ENCODE data around the gene OBP2A.
"Not testable (repeated sequence)": the region's sequence is repeated elsewhere in the genome, so short reads cannot be mapped to it uniquely, and the experiment has no call there.

Gene OBP2A

DNA sequence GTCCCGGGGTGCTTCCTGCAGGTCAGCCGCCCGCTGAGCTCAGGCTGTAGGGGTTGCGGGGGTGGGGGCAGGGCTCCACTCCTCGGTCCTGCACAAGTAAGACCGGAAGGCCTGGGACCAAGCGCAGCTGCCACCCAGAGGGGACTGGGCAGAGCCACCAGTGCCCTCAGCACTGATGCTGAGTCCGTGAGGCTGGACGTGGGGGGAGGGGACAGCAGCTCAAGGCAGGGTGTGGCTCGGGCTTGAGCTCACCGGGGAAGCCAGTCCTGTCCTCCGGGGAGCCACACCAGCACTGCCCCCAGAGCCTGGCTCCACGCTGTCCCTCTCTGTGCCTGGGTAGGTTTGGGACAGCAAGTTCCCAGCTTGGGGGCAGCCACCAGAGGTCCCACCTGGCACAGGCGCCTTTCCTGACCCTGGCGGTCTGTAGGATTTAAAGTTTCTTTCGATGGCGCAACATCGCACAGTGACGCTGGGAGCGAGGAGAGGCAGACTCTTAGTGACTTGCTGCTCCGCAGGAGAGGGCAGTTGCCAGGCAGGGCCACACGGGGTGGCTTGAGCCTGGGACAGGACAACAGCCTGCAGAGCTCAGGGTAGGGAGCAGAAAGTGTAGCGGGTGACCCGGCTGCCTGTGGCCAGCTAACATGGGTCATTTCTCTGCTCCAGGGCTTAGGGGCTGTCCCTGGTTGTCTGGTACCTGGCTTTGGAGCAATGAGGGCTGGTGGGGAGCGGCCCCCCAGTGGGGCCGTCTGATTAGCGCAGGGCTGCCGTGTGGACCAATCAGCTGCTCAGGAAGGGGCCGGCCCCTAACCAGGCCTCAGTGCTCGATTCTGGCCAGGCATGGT lies 19.0 kb upstream of the OBP2A start:
- no peak for DNase-seq (ENCODE audit: low read depth)

DNA sequence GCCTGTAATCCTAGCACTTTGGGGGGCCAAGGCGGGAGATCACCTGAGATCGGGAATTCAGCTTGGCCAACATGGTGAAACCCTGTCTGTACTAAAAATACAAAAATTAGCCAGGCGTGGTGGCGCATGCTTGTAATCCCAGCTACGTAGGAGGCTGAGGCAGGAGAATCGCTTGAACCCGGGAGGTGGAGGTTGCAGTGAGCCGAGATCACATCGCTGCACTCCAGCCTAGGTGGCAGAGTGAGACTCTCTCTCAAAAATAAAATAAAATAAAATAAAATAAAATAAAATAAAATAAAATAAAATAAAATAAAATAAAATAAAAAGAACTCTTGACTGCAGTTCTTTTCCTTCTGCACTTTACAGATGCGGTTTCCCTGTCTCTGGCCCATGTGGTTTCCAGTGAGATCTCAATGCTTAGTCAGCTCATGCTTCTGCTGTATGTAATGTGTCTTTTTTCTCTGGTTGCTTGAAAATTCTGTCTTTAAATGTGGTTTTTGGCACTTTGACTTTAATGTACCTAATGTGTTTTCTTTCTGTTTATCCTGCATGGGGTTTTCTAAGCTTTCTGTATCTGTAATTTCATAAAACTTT lies 17.0 kb upstream of the OBP2A start:
- not testable (repeated sequence) for DNase-seq (ENCODE audit: low read depth)

DNA sequence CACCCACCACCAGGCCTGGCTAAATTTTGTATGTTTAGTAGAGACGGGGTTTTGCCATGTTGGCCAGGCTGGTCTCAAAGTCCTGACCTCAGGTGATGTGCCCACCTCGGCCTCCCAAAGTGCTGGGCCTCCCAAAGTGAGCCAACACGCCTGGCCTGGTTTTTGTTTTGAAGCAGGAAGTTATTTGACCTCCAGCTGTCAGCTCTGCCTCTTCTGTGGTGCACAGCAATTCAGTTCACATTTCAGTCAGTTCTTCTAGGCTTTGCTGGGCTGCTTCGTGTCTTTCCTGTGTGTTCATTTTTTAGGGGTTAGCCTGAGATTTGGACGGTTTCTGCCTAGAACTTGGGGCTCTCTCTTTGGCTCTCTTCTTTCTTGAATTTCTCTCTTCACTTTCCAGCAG lies 15.8 kb upstream of the OBP2A start:
- DNase-seq (ENCODE audit: low read depth), result no peak

DNA sequence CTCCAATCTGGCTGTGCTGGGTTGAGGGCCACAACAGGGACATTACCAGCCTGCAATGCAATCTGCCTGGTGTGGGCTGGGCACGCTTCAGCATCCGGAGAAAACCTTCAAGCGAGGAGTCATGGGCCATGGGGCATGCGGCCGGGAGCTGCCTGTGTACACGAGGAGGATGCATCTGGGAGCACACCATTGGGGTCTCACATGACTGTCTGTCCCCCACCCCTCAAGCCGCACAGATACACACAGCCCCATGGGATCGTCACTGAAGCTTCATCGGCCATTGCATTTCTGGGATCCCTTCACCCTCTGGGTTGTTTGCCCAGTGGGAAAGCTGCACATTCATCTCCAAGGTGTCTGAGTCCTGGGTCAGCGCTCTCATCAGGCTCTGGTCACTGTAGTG lies 14.8 kb upstream of the OBP2A start:
- DNase-seq (ENCODE audit: low read depth), result no peak

DNA sequence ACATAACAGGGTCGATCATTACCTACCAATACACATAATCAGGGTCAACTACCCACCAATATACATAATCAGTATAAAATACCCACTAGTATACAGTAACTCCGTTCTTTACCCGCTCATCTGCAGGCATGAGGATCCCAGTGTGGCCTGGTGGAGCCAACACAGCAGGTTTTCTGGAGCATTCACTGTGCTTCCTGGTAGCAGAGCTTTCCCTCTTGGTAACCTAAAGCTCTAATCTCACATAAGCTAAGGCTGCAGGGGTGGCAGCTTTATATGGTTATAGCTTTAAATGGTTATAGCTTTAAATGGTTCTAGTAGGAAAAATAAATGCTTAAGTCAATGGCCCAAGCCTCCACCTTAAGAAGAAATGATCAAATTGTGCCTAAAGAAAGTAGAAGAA lies 12.8 kb upstream of the OBP2A start:
- no peak for DNase-seq (ENCODE audit: low read depth)

DNA sequence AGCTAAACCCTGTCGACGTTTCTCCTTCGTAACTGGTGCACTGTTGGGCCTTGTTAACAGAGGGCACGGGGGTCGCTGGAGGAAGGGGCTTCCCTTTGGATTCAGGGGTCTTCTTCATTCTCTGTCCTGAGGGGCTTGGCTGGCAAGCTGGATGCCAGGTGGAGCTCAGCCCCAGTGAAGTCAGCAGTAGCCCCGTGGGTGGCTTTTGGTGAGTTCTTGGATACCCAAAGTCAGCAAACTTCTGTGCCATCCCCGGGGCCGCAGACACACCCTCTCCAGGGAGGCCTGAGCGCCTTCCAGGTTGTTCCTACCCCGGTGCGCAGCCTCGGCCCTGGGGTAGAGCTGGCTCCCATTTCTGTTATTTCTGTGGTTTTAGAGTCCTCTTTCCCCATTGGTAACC lies 12.3 kb upstream of the OBP2A start:
- DNase-seq (ENCODE audit: low read depth), result no peak

DNA sequence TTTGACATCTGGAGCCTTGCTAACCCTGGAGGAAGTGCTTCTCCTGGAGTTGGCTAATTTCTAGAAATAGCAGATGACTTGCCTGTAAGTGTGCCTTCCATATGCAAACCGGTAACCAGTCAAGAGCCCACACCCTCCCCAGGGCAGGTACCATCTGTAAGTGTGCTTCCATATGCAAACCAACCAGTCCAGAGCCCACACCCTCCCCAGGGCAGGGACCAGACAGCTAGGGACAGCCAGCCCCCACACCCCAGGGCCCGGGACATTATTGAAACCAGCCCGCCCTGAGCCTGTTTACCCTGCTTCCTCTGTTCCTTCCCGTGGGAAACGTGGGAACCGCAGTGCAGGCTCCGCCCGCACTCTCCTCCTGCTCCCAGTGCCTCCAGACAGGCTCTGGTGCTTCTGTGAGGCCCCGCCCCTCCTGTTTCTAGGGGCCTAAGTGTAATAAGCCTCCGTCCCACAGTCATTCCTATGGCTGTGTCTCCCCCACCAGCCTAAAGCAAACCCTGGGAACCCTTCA lies 11.7 kb upstream of the OBP2A start:
- not testable (repeated sequence) for DNase-seq (ENCODE audit: low read depth)

DNA sequence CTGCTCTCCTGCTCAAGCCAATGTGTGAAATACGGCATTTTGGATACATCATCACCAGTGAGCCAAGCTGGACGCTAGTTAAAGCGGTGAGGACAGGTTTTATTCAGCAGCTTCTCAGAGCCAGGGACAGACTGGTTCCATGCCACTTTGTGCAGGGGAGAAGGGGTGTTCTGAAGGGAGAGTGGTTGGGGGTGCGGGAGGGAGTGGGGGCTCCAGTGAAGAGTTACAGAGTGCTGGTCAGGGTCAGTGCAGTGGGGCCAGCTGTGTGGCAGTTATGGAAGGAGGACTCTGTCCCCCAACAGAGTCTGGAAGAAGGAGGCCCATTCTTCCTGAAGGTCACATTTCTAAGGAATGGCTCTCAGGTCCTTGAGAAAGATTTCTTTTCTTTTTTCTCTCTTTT lies 11.1 kb upstream of the OBP2A start:
- DNase-seq (ENCODE audit: low read depth), result not testable (repeated sequence)

DNA sequence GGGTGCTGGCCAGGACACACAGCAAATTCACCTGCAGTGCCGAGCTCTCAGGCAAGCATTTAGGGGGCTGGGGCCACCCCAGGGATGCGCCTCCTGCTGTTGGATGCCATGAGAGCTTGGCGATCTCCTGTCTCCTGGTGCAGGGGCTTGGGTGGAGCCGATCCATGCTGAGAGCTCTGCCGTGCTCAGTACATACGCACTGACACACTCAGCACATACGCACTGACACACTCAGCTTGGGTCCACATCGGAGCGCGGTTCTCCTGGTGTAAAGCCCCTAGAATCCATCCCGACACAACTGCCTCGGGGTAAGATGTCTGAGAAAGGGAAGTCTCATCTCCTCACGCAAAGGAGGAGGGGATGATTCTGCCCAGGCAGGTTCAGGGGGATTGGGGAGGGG lies 10.3 kb upstream of the OBP2A start:
- not testable (repeated sequence) for DNase-seq (ENCODE audit: low read depth)

DNA sequence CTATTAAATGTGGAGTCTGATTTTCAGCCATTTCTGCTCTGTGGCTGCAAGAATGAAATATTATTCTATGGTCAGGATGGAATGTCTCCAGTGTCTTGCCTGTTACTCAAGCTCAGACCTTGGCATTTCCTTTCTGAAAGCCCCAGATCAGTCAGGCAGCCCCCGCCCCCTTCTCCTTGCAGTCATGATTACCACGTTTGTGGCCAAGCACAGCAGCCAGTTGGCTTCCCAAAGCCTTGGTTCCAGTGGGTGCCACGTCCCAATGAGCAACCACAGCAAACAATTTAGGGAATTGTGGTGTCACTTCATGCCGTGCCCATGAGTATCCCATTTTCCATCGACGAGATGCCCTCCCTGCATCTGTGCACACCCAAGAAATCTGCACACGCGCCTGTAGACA lies 9.7 kb upstream of the OBP2A start:
- DNase-seq (ENCODE audit: low read depth), result no peak

DNA sequence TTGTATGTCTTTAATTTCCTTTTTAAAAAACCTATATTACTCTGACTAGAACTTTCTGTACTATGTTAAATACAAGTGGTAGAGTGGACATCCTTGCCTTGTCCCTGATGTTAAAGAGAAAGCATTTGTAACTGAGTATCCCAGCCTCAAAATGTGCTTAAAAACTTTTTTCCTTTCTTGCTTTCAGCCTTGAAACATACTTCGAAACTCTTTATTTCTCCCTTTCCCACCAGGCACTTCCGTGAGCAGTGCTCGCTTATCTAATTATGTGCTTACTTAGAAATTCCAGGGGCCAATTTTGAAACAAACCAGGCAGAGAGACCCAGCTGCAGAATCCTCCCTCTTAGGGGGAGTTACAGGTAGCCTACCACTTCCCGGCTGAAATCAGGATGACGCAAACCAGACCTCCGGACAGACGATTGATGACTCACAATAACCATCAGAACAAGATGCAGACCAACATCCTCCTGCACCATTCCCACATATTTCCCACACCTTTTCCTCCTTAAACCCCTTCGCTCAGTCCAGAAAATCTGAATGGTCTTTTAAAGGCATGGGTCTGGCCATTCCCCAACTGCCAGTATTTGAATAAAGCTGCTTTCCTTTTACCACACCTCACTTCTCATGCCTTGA lies 2.5 kb upstream of the OBP2A start:
- not testable (repeated sequence) for DNase-seq (ENCODE audit: low read depth)

DNA sequence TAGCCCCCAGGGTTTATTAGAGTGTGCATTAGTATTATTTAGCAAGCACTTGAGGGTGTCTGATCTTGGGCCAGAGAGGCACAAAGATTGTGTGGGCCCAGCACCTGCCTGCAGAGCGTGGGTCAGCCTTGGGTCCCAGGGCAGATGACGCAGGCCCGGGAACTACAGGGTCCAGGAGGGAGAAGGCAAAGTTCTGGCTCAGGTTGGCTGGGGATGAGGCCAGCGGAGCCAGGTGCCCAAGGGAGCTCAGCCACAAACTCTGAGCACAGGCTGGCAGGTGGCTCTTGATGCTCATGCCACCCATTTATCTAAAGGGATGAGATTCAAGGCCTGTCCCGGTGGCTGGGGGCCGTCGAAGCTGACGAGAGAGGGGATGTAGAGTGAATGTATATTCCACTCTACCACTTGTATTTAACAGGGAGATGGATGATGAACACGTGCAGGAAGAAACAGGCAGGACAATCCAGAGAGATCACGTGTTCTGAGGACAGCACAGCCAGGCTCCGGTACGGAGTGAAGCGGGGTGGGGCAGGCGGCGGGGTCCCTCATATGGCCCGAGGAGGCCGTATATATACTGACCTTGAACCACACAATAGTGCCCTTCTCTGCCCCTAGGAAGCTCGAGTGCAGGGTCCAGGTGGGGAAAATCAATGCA lies 818 bp upstream of the OBP2A start:
- DNase-seq (ENCODE audit: low read depth), result no peak

DNA sequence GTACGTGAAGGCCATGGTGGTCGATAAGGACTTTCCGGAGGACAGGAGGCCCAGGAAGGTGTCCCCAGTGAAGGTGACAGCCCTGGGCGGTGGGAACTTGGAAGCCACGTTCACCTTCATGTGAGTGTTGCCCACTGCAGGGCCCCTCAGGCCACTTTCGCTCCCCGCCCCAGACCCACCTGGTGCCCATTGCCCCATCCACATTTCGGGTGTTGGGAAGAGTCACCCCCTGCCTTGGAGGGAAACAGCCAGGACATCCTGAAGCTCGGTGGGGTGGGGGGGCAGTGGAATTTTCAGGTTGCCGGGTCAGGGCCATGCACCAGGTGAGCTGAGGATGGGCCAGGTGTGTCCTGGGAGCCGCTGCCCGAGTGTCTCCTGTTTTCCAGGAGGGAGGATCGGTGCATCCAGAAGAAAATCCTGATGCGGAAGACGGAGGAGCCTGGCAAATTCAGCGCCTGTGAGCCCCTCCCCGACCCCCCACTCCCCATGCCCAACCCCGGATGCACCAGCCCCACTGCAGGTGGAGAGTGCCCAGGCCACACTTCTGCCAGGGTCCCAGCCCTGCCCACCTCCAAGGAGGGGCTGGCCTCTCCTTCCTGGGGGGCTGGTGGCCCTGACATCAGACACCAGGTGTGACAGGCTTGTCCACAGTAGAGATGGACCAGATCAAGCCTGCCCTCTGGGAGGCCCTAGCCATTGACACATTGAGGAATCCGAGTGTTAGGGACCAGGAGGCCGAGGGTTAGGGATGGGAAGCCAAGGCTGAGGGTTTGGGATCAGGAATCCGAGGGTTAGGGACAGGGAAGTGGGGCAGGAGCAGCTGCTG lies 1.1 kb downstream of the OBP2A start:
- DNase-seq (ENCODE audit: low read depth), result not testable (repeated sequence)

DNA sequence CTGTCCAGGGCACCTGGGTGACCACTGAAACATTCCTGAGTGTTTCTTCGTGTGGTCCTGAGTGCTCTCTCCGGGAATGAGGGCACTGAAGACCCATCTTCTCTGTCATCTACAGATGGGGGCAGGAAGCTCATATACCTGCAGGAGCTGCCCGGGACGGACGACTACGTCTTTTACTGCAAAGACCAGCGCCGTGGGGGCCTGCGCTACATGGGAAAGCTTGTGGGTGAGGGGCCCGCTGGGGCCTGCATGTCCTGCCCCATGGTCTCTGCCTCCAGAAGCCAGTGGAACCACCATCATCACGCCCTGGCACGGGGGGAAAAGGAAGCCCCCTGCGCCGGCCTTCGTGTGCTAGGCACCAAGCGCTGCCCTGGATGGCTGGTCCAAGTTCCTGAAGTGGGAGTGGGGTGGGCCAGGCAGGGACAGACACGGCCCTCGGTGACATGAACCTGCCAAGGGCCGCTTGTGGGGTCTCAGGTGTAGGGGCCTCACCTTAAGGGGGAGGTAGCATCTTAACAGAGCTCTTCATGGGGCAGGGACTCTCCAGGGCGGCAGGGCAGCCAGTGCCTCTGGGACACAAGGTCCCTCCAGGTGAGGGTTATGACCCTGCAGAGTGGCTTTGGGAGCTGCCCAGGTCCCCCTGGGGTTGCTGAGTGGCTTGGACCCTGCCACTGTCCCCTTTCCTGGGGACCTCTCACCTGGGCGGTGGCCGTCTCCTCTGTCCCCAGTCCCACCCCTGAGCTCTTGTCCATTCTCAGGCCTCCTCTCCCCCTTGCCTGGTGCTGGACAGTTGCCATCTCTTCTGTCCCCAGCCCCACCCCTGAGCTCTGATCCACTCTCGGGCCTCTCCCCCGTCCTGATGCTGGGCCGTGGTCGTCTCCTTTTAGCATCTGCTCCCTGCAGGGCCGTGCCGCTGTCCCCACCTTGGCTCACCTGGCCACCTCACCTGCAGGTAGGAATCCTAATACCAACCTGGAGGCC lies 2.1 kb downstream of the OBP2A start:
- no peak for DNase-seq (ENCODE audit: low read depth)

DNA sequence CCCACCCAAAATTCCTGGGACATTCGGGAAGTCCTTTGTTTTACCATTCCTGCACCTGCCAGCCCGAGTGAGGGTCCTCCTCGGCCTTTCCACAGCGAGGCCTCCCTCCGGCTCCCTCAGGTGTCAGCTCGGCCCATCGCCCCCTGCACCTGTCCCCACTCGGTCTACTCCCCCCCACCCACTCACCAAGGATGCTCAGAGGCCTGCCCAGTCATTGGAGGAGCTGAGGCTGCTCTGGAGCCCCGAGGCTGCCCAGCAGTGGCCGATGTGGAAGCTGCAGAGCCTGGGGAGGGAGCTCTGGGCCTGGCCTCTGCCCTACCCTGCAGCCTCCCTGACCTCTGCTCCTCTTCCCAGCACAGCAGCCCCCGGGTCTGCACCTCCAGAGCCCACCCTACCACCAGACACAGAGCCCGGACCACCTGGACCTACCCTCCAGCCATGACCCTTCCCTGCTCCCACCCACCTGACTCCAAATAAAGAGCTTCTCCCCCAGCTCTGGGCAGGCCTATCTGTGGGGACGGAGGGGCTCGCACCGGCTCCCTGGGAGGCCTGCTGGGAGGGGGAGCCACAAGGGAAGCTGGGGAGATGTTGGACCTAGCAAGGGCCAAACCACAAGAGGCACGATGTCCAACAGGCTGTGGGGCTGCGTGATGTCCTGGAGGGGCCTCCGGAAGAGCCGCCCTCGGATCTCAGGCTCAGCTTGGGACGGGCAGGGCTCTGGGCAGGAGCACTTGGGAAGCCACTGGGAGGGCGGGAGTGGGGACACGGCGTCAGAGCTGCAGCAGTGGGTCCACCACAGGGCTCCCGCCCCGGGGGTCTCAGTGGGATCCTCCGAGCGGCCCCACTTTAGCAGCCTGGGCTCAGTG lies 3.8 kb downstream of the OBP2A start:
- DNase-seq (ENCODE audit: low read depth), result not testable (repeated sequence)

DNA sequence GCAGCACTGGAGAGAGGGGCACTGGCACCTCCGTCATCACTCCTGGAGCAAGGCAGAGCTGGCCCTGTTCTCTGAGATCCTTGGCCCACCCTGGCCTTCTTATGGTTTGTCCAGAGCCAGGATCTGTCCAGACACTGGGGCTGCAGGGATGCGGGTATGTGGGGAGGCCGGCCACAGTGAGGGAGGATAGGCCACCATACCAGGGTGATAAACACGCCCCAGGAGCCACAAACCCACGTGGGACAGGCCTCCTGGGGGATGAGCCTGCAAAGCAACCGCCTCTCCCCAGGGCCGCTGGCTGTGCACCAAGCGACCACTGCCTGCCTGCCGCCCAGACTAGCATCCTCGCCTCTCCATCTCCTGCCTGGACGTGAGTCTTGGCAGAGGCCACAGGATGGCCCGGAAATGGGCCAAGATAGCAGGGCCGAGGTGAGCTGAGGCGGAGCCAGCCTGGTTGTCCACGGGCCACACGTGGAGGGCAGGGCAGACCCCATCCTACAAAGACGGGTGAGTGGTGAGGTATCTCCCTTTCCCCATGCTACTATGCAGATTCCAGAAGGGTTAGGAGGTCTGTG lies 4.5 kb downstream of the OBP2A start:
- no peak for DNase-seq (ENCODE audit: low read depth)

DNA sequence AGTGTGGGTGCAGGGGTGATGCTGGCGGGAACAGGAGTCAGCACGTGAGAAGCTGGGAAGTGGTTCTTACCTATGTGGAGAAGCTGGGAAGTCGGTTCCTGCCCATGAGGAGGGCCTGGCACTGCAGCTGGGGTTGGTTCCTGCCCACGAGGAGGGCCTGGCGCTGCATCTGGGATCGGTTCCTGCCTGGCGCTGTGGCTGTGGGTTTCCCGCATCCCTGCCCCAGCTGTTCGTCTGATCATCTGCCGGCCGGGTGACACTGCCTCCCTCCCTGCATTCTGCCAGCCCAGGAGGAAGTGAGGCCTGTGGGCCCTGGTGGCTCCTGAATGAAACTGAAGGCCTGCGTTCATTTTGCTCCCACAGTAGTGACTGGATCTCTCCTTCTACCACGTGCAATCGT lies 5.1 kb downstream of the OBP2A start:
- DNase-seq (ENCODE audit: low read depth), result no peak

DNA sequence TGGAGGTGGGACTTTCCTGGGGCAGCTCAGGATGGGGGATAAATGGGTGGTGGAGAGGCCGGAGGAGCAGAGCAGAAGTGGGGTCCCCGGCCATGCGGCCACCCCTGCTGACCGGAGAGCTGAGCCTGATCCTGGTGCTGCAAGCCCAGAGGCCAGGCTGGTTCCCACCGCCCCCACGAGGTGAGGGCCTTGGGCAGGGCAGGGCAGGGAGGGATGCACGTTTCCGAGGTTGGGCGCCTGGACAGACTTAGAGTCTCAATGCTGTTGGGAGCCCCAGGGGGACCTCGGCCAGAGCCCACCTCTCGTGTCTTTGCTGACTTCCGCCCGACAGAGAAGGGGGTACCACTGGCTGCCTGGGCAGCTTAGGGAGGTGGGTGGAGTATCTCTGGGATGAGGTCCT lies 5.5 kb downstream of the OBP2A start:
- DNase-seq (ENCODE audit: low read depth), result no peak

Data from stimulated activated CD8-positive, alpha-beta memory T cell treated with anti-CD3 and anti-CD28 coated beads, Interleukin-15, amount 100 ng/mL, for 24 hours (primary cell).